HG03045 (cell line): ENCODE measurements around the gene ADRA2B.
"Not testable (repeated sequence)": the region's sequence is repeated elsewhere in the genome, so short reads cannot be mapped to it uniquely, and the experiment has no call there.

Experiments used
- ATAC-seq: cut with Tn5 transposase; IDR thresholded peaks from one replicate; pipeline ENCODE4 v1.9.1; 2021; ENCODE audit warnings: mild to moderate bottlenecking, moderate library complexity; ENCODE audit not compliant: unreplicated experiment

Gene ADRA2B

GRCh38 chr2:96150791-96151594 lies 34.6 kb upstream of the ADRA2B start:
- ATAC-seq: no peak

- ATAC-seq: no peak
Observed at GRCh38 chr2:96150007-96150640, 33.8 kb upstream of the ADRA2B start.

DNA sequence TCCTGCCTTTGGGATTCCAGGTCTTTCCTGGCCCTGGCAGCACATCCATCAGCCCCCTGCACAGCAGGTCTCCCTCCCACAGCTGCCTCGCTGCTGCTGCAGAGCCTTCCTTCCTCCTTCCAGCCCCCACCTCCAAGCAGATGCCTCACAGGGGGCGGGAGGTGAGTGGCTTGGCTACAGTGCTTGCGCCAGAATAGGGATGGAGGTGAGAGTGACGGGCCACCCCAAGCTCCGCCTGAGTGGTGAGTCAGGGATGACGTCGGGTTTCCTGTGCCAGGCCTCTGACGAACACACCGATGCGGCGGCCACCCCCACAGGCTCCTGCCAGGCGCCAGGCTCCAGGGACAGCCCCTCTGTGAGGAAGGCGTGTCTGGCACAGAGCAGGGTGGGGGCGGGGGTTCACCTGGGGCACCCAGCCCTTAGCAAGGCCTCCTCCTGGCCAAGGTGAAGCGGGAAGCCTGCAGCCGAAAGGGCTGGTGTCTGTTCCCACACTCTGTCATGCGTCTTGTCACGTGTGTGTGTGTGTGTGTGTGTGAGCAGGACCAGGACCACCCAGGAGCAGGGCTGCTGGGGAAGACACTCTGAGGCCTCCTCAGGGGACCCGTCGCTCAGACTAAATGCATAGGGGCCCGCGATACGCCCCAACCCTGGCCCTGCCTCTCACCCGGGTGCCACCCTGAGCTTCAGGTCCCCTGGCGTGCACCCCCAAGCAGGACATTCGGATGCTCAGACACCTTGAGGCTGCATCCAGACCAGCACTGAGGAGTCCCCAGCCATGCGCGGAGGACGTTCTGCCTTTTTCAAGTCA lies 32.2 kb upstream of the ADRA2B start:
- ATAC-seq: peak; percentile 29

DNA sequence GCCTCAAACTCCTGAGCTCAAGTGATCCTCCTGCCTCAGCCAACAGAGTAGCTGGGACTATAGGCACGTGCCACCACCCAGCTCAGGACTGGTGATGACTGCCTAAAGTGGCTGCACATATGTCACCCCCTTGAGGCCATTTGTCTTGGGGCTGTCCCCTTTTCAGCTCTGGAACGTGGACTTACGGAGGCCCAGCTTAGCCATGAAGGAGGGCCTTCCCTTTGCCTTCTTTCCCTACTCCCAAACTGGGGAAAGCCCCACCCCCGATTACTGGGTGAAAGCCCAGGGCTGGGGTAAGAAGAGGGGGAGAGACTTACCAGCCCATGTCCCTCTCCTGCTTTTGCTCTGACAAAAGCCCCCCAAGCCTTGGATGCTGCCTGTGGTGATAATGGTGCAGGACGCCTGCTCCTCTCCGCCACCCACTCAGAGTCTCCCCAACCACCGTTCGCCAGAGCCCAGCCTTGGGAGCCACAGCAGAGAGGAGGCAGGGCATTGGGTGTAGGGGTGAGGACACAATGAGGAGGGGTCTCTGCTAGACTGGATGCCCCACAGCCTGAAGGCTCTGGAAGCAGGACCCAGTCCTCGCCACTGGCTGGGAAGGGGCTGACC lies 31.3 kb upstream of the ADRA2B start:
- no peak for ATAC-seq

GRCh38 chr2:96146881-96147592 lies 30.7 kb upstream of the ADRA2B start:
- no peak for ATAC-seq

GRCh38 chr2:96146153-96146880 lies 29.9 kb upstream of the ADRA2B start:
- ATAC-seq: peak; percentile 23

DNA sequence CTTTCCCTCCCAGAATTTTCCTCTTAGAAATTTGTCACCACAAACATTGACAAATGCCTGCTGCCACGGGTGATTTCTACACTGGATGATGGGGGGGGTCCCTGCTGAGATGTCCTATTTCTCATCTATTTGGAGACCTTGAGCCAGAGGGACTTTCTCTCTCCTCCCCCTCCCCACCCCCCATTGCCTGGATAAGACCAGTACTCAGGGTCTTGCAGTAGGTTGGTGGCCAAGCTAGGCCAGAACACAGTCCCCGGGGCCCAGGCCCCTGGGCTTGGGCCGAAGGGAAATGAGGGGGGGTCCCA lies 29.4 kb upstream of the ADRA2B start:
- no peak for ATAC-seq

GRCh38 chr2:96145036-96145847 lies 28.9 kb upstream of the ADRA2B start, which contains the start of gene DUSP2:
Gene DUSP2, minus strand, starts transcription at chr2:96145440. Its CDS starts 86 bp downstream, at chr2:96145354.
- ATAC-seq: peak; percentile 60

DNA sequence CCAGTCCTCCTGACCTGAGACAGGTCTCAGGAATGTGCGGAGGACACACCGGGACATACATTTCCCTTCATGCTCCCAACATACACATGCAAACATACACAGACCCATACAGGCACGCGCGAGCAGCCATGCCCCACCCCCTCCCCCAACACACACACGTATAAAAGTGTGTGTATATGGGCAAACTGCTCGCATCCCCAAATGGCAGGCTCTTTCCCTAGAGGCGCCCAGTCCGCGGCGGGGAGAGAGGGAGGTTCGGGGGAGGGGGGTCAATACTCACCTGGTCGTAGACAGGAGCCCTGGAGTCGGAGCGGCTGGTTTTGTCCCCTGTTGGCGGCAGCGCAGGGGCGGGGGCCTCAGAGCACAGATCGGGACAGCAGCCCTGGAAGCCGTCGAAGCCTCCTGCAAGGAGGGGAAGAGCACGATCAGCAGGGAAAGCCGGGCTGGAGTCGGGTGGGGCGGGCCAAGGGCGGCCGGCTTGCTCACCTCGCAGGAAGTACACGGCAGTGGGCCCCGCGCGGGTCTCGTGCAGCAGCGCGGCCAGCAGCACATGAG lies 28.2 kb upstream of the ADRA2B start:
- ATAC-seq: no peak

DNA sequence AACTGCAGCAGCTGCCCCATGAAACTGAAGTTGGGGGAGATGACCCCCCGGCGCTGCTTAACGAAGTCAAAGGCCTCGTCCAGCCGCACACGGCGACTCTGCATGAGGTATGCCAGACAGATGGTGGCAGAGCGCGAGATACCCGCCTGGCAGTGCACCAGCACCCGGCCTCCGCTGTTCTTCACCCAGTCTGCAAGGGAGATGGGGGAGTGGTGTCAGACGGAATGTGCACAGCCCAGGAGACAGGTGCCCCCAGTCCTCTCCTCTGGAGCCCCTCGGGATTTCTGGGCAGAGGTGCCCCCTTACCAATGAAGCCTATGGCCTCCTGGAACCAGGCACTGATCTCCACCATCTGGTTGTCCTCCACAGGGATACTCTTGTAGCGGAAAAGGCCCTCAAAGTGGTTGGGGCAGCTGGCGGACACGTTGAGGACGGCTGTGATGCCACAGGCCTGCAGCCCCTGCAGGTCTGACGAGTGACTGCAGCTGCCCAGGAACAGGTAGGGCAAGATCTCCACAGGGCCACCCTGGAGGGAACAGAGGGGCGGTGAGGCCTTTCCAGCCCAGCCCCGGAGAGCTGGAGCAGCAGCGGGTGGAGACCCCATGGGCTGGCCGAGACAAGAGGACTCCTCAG lies 27.6 kb upstream of the ADRA2B start:
- ATAC-seq: no peak

DNA sequence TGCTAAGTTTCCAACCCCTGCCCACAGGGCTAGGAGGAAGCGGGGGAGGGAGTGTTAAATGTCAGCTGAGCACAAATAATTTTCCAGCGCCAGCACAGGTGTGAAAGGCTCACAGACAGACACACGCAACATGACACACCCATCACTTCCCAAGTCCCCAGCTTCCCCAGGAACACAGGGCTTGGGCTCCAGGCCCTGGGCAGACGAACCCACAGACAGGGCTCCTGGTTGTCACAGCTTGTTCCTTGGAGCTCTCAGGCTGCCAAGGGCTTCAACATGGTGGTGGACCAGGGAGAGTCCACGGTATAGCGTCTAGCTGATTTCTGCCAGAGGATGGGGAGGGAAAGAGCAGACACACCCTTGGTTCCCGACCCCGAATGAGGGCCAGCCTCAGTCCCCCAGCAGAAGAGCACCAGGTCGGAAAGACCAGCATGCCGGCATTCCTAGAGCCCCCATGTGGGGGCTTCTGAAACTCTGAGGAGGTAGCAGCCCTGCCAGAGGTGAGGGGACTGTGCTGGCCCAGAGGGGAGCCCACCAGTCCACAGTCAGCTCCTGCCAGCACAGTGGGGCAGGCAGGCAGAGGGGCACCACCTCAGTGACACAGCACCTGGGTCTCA lies 27.0 kb upstream of the ADRA2B start:
- no peak for ATAC-seq

- no peak for ATAC-seq
Observed at GRCh38 chr2:96142217-96143113, 26.1 kb upstream of the ADRA2B start.

DNA sequence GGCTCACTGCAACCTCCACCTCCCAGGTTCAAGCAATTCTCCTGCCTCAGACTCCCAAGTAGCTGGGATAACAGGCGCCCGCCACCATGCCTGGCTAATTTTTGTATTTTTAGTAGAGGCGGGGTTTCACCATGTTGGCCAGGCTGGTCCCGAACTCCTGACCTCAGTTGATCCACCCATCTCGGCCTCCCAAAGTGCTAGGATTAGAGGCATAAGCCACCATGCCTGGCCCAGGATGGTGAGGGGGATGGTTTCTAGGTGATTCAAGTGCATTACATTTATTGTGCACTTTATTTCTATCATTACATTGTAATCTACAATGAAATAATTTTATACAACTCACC lies 25.2 kb upstream of the ADRA2B start:
- not testable (repeated sequence) for ATAC-seq

DNA sequence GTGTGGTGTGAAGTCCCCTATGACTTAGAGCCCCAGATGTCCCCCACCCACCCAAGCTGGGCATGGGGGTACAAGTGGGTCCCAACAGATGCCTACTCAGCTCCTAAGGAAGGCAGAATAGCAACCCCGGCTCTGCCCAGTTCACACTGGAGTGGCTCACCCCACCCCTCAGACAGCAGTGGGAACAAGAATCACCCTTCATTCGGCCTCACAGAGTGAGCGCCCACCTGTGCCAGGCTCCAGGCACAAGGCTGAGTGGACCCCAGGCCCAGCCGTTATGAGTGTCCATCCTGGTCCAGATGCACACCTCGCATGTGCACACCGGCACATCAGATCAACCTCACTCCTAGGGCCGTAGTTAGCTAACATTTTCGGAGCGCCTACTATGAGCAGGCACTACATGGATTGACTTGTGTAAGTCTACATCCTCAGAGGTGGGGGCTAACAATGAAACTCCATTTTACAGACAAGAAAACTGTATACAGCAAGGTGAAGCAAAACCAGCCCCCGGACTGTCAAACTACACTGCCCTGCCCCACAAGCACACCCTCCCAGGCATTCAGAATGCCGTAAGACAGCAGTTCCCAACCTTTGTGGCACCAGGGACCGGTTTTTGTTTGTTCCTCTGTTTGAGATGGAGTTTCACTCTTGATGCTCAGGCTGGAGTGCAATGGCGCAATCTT lies 24.7 kb upstream of the ADRA2B start:
- no peak for ATAC-seq

DNA sequence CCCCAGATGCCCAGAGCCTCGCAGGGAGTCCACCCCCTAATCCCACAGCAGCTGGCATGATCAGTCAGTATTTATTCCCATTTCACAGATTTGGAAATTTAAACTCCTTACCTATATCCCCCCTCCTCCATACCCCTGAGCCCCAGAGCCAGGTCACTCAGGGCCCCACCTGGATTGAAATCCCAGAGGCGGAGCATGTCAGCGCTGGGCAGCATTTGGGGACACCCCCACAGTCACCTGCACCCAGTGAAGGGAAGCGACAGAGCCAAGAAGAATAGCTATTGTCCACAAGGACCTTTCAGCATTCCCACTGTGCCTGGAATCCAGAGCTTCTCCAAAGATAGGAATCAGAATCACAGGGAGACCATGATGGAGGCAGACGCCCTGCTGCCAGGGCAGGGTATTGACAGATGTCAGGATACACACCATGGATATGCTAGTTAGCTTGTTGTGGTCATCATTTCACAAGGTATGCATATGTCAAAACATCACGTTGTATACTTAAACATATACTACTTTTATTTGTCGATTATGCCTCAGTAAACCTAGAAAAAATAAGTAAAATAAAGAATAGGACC lies 22.9 kb upstream of the ADRA2B start:
- ATAC-seq: no peak
